RWPE2 (cell line): ENCODE measurements around the gene CD86.

Experiments
- ATAC-seq: fragments of 200-7000 bp; cut with Tn5 transposase; 3 replicates; pipeline ENCODE4 v1.9.1; 2021; ENCODE audit warnings: low read depth
- DNase-seq: peaks from one replicate; pipeline ENCODE4 v3.0.0-alpha.2; 2020; ENCODE audit warnings: low spot score
- H3K27ac ChIP-seq: fragments of 450-650 bp; 2 replicates; pipeline ENCODE4 v1.5.1; 2017; ENCODE audit warnings: mild to moderate bottlenecking; ENCODE audit not compliant: poor library complexity, severe bottlenecking
- H3K27me3 ChIP-seq: fragments of 250-450 bp; sonication (Bioruptor Pico); 2 replicates; pipeline ENCODE4 v1.5.1; 2021; ENCODE audit warnings: mild to moderate bottlenecking, moderate library complexity; ENCODE audit not compliant: insufficient read depth, poor library complexity, severe bottlenecking
- H3K36me3 ChIP-seq: fragments of 250-450 bp; sonication (Bioruptor Pico); 2 replicates; pipeline ENCODE4 v1.5.1; 2020; ENCODE audit warnings: low read depth, mild to moderate bottlenecking, moderate library complexity
- H3K4me1 ChIP-seq: fragments of 250-450 bp; sonication (Bioruptor Pico); 2 replicates; pipeline ENCODE4 v1.5.1; 2021; ENCODE audit warnings: mild to moderate bottlenecking, moderate library complexity; ENCODE audit not compliant: insufficient read depth, poor library complexity, severe bottlenecking
- H3K4me3 ChIP-seq: fragments of 250-450 bp; sonication (Bioruptor Pico); 2 replicates; pipeline ENCODE4 v1.5.1; 2021; ENCODE audit warnings: mild to moderate bottlenecking, moderate library complexity; ENCODE audit not compliant: severe bottlenecking
- H3K9me3 ChIP-seq: fragments of 250-450 bp; sonication (Bioruptor Pico); 2 replicates; pipeline ENCODE4 v1.5.1; 2021; ENCODE audit warnings: mild to moderate bottlenecking, moderate library complexity; ENCODE audit not compliant: severe bottlenecking
- TF ChIP-seq, protein P1 (sequence below): fragments of 450-650 bp; IDR thresholded peaks from one replicate; pipeline ENCODE4 v1.5.1; 2017; ENCODE audit warnings: mild to moderate bottlenecking, moderate library complexity; ENCODE audit not compliant: poor library complexity, severe bottlenecking

Gene CD86

DNA sequence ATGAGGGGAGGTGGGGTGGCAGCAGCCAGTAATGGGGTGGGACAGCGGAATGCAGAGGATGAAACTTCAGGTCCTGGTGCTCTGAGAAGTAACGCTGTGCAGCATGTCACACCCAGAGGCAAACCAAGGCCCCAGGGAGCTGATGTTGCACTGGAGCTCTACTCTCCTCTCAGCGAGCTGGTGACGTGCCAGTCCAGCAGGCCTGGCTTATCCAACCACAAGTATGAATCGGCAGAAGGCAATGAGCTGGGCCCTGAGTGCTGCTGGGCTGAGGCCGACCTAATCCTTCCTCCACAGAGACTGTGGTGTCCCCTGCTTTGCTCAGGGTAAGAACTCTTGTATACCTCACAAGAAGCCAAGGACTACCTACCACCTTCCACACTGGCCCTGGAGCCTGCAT lies 30.5 kb downstream of the CD86 start:
- H3K27me3 ChIP-seq: no peaks in the 10 kb centered on the region
- H3K27ac ChIP-seq: no peak overlapping the region
- TF ChIP-seq, protein P1, sequence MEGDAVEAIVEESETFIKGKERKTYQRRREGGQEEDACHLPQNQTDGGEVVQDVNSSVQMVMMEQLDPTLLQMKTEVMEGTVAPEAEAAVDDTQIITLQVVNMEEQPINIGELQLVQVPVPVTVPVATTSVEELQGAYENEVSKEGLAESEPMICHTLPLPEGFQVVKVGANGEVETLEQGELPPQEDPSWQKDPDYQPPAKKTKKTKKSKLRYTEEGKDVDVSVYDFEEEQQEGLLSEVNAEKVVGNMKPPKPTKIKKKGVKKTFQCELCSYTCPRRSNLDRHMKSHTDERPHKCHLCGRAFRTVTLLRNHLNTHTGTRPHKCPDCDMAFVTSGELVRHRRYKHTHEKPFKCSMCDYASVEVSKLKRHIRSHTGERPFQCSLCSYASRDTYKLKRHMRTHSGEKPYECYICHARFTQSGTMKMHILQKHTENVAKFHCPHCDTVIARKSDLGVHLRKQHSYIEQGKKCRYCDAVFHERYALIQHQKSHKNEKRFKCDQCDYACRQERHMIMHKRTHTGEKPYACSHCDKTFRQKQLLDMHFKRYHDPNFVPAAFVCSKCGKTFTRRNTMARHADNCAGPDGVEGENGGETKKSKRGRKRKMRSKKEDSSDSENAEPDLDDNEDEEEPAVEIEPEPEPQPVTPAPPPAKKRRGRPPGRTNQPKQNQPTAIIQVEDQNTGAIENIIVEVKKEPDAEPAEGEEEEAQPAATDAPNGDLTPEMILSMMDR: no peak
- H3K9me3 ChIP-seq: no peaks in the 10 kb centered on the region
- H3K36me3 ChIP-seq: no peaks in the 10 kb centered on the region
- no peak for ATAC-seq
- no peak overlapping the region for H3K4me3 ChIP-seq
- H3K4me1 ChIP-seq: peaks cover 6% of the 10 kb centered on the region
- DNase-seq: no peak

DNA sequence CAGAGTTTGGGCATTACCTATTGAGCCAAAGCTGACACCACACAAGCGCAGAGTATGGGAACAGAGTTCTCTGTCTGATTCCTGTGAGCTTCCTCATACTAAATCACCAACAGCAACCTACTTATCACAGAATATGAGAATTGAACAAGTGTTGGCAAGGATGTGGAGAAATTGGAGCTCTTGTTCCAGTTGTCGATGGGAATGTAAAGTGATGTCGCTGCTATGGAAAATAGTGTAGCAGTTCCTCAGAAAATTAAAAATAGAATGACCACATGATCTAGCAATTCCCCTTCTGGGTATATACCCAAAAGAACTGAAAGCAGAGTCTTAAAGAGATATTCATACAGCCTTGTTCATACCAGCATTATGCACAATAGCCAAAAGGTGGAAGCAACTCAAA lies 33.4 kb downstream of the CD86 start:
- ATAC-seq (no peak), DNase-seq (no peak)
- Histone ChIP-seq H3K27me3 (no peaks in the 10 kb centered on the region), H3K36me3 (no peaks in the 10 kb centered on the region), H3K4me3 (no peak overlapping the region), H3K4me1 (no peaks in the 10 kb centered on the region), H3K9me3 (no peaks in the 10 kb centered on the region), H3K27ac (no peak overlapping the region)
- TF ChIP-seq, protein P1: no peak

DNA sequence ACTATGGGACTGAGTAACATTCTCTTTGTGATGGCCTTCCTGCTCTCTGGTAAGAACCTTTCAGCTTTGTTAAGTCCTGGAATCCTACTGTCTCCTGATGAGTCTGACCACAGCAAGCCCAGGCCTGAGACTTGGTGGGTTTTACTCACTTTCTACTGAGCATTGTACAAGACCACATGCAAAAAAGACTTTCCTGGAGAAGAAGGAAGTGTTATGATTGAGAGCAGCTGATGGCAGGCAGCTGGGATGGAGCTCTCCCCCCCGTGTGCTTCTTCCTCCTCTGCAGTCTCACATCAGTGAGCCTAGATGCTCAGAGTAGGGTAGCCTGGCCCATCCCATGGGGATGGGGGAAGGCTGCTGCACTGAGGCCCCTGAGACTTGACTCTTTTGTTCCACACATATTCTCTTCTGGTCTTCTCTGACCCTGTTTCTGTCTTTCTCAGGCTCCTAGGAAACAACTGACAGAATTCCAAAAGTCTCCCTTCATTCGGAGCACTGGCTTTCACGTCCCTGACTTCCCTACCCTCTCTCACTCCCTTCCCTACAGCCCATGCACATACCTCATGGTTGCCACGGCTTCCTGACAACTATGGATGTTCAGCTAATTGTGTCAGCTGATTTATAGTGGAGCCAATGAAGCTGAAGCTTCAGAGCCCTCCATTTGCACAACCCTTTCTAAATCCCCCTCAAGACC lies 36.6 kb downstream of the CD86 start:
- ATAC-seq (no peak), DNase-seq (no peak)
- Histone ChIP-seq H3K4me1 (no peaks in the 10 kb centered on the region), H3K27me3 (no peaks in the 10 kb centered on the region), H3K27ac (no peak overlapping the region), H3K9me3 (no peaks in the 10 kb centered on the region), H3K4me3 (no peak overlapping the region), H3K36me3 (no peaks in the 10 kb centered on the region)
- TF ChIP-seq, protein P1: no peak

DNA sequence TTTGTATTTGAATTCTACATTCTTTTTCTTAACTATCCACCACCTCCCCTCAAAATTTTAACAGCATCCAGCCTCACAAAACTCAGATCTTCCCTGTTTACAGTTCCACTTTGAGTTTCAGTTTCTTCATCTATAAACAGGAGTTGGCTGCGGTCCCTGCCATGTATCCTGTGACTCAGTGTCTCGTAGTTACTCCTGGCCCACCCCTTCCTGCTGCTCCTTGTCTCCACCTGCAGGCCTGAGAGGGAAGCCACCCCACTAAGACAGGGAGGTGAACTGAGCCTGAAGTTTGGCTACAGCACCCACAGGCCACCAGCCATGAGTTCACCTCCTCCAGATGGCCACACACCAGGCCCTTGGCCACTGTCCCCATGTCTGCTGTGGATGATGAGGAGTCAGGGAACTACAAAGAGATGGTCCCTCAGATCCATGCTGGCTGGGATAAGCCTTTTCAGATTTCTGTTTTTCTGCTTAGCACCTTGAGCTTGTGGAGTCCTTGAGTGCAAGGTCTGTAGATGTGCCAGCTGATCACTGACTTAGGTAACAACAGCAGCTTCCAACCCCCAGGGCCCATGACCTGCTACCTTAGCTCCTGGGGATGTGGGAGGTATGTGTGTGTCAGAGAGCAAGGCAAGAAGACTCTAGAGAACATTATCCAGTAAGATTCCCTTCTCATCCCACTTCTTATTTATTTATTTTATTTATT lies 37.5 kb downstream of the CD86 start:
- ATAC-seq (peak; percentile 45; the same call in 1 of the 3 replicates), DNase-seq (no peak)
- Histone ChIP-seq H3K4me1 (no peaks in the 10 kb centered on the region), H3K9me3 (no peaks in the 10 kb centered on the region), H3K4me3 (no peak overlapping the region), H3K27me3 (no peaks in the 10 kb centered on the region), H3K36me3 (no peaks in the 10 kb centered on the region), H3K27ac (no peak overlapping the region)
- TF ChIP-seq, protein P1: peak; percentile 39

DNA sequence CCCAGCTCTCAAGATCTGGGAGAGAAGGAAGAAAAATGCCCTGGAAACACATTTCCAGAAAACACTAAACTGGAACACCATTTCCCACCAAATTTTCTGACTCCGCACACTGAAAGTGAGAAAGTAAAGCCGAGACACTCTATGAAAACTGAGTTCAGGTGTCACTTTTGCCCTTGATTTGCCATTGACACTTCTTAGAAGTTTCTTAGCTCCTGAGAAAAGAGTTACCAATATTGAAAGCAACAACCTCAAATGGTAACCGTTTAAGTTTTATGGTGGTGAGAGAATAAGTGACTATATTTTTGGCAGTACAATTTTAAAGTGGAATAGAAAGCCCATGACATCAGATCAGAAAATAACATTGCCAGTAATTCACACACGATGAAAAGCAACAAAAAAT lies 39.0 kb downstream of the CD86 start:
- Histone ChIP-seq H3K4me3 (no peak overlapping the region), H3K27me3 (no peaks in the 10 kb centered on the region), H3K36me3 (no peaks in the 10 kb centered on the region), H3K27ac (no peak overlapping the region), H3K9me3 (no peaks in the 10 kb centered on the region), H3K4me1 (no peaks in the 10 kb centered on the region)
- DNase-seq (no peak), ATAC-seq (no peak)
- TF ChIP-seq, protein P1: no peak
